Activated CD4-positive, alpha-beta memory T cell treated with anti-CD3 and anti-CD28 coated beads for 36 hours (primary cell): ENCODE results near the gene FHDC1. TPM values are rescaled to one million over a fixed set of nuclear protein-coding genes. Genes with fewer than 3 reads are reported as not detected.

Experiments
- CTCF ChIA-PET: fragments of 350-600 bp; sonication (Branson Sonifier 250); formaldehyde crosslinking; loops from one replicate; lab custom pipeline; 2021; ENCODE audit warnings: antibody characterized with exemption, inconsistent platforms; lab: Charles Lee
- POLR2A ChIA-PET: fragments of 350-600 bp; sonication (Branson Sonifier 250); formaldehyde crosslinking; loops from one replicate; lab custom pipeline; 2021; ENCODE audit warnings: antibody characterized with exemption; lab: Charles Lee
- DNase-seq: peaks from one replicate; pipeline ENCODE4 v3.0.0-alpha.2; 2020
- H3K27ac Mint-ChIP-seq: one replicate; pipeline ENCODE4 v1.8.0; 2021; ENCODE audit warnings: mixed read lengths
- H3K27me3 Mint-ChIP-seq: one replicate; pipeline ENCODE4 v1.8.0; 2021; ENCODE audit warnings: mixed read lengths
- H3K36me3 Mint-ChIP-seq: one replicate; pipeline ENCODE4 v1.8.0; 2021; ENCODE audit warnings: mixed read lengths
- H3K4me1 Mint-ChIP-seq: one replicate; pipeline ENCODE4 v1.8.0; 2021; ENCODE audit warnings: low read depth, mixed read lengths
- H3K4me3 Mint-ChIP-seq: one replicate; pipeline ENCODE4 v1.8.0; 2021; ENCODE audit warnings: mild to moderate bottlenecking, mixed read lengths
- H3K9me3 Mint-ChIP-seq: one replicate; pipeline ENCODE4 v1.8.0; 2021; ENCODE audit warnings: mixed read lengths
- intact Hi-C: fragments of 100-400 bp; cut with micrococcal nuclease; formaldehyde crosslinking; loops from one replicate; pipeline ENCODE4 v1.15.1; 2023
- total RNA-seq, 2 experiments: library from RNA; stranded (reverse); gene quantifications; one replicate each; pipeline ENCODE4 v1.2.3, GENCODE V29; 2021

The FHDC1 gene
- total RNA-seq, 2 experiments from 2014 or later, result 0.07 TPM

GRCh38 chr4:152910521-152910920 lies 25.6 kb upstream of the FHDC1 start:
- ChIA-PET POLR2A (no interaction called here), CTCF (no interaction called here)
- Mint-ChIP-seq H3K4me1 (no peaks in the 10 kb centered on the region), H3K27me3 (no peaks in the 10 kb centered on the region), H3K4me3 (no peak overlapping the region), H3K36me3 (peaks cover 12% of the 10 kb centered on the region), H3K27ac (no peak overlapping the region), H3K9me3 (no peaks in the 10 kb centered on the region)
- intact Hi-C loops, result no loop called here
- no peak for DNase-seq

DNA sequence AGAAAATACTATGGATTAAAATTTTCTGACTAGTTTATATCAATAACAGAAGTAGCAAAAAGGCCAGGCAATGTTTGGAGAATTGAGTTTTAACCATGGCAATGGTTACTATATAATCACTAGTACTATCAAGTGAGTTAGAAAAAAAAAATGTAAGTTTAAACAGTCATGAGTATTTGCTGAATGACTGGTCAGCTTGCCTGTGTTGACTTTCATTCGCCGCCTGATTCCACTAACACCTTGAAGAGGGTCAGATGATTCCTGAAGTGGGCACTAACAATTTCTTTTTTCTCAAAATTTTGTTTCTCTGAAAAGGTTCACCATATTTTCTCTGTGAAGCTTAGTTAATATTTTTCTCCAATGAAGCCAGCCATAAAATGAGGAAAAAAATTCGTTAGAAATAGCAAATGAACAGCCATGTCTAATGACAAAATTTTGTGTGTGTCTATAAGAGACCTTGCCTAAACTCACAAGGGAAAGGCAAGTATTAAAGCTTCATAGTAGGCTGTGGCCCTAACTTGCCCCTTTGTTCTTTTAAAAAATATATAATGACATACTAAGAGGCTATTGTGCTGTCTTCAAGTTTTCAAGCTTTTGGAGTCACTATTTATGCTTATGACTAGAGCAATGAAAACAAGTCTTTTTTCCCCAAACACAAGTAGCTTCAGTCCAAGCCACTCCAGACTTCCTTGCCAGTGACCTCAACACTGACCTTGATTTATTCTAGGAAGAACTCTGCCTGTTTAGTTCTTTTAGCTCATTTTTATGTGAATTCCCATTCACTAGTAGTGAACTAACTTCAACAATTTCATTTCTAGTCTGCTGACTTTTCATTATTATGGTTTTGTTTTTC lies 18.4 kb upstream of the FHDC1 start:
- H3K27ac Mint-ChIP-seq, result no peak overlapping the region
- H3K4me3 Mint-ChIP-seq, result no peak overlapping the region
- H3K4me1 Mint-ChIP-seq, result no peaks in the 10 kb centered on the region
- no peaks in the 10 kb centered on the region for H3K27me3 Mint-ChIP-seq
- H3K36me3 Mint-ChIP-seq, result peaks cover 24% of the 10 kb centered on the region
- H3K9me3 Mint-ChIP-seq, result peaks cover 17% of the 10 kb centered on the region
- DNase-seq, result no peak
- ChIA-PET CTCF (no interaction called here), POLR2A (no interaction called here)
- intact Hi-C loops, result no loop called here

DNA sequence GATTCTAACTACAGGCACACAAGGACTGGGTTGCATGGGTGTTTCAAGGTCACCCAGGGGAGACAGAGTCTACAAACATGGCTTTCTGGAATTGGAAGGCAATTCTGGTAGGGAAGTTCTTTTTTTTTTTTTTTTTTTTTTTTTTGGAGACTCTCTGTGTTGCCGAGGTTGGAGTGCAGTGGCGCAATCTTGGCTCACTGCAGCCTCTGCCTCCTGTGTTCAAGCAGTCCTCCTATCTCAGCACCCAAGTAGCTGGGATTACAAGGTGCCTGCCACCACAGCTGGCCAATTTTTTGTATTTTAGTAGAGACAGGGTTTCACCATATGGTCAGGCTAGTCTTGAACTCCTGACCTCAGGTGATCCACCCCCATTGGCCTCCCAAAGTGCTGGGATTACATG lies 16.3 kb upstream of the FHDC1 start:
- no peak for DNase-seq
- no peak overlapping the region for H3K4me3 Mint-ChIP-seq
- no peaks in the 10 kb centered on the region for H3K4me1 Mint-ChIP-seq
- no peak overlapping the region for H3K27ac Mint-ChIP-seq
- peaks cover 17% of the 10 kb centered on the region for H3K9me3 Mint-ChIP-seq
- intact Hi-C loops, result no loop called here
- H3K27me3 Mint-ChIP-seq, result no peaks in the 10 kb centered on the region
- peaks cover 24% of the 10 kb centered on the region for H3K36me3 Mint-ChIP-seq
- POLR2A ChIA-PET, result no interaction called here
- CTCF ChIA-PET, result interaction anchor here (0.6 kb wide), 1 partner anchor 18 kb away, joined by 4 read pairs; no protein-coding TSS in a partner anchor

- DNase-seq, result no peak
- H3K4me1 Mint-ChIP-seq, result no peaks in the 10 kb centered on the region
- H3K4me3 Mint-ChIP-seq, result no peak overlapping the region
- peaks cover 17% of the 10 kb centered on the region for H3K9me3 Mint-ChIP-seq
- intact Hi-C loops, result no loop called here
- POLR2A ChIA-PET, result no interaction called here
- no peaks in the 10 kb centered on the region for H3K27me3 Mint-ChIP-seq
- no peak overlapping the region for H3K27ac Mint-ChIP-seq
- CTCF ChIA-PET, result no interaction called here
- H3K36me3 Mint-ChIP-seq, result peaks cover 24% of the 10 kb centered on the region
Measured at GRCh38 chr4:152920768-152921167, 15.4 kb upstream of the FHDC1 start.

DNA sequence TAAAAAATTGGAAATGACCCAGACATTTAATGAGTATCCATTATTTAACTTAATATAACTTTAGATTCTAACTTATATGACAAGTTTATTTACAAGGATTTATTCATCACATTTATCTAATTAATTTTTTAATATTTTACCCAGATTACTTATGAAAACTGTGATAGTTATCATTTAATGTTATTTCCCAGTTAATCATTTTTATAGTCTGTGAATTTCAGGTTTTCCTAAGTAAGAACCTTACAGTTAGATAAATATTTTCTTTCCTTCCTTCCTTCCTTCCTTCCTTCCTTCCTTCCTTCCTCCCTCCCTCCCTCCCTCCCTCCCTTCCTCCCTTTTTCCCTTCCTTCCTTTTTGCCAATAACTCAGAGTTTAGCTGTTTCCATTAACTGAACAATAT lies 14.8 kb upstream of the FHDC1 start:
- Mint-ChIP-seq H3K27ac (no peak overlapping the region), H3K36me3 (peaks cover 24% of the 10 kb centered on the region), H3K4me3 (no peak overlapping the region), H3K4me1 (no peaks in the 10 kb centered on the region), H3K9me3 (peaks cover 17% of the 10 kb centered on the region), H3K27me3 (no peaks in the 10 kb centered on the region)
- intact Hi-C loops, result no loop called here
- no peak for DNase-seq
- ChIA-PET POLR2A (no interaction called here), CTCF (no interaction called here)

- Mint-ChIP-seq H3K4me1 (no peaks in the 10 kb centered on the region), H3K36me3 (peaks cover 5% of the 10 kb centered on the region), H3K4me3 (no peak overlapping the region), H3K9me3 (peaks cover 4% of the 10 kb centered on the region), H3K27me3 (no peaks in the 10 kb centered on the region), H3K27ac (no peak overlapping the region)
- no peak for DNase-seq
- POLR2A ChIA-PET, result interaction anchor here (1.2 kb wide), 1 partner anchor 12 kb away, joined by 3 read pairs; no protein-coding TSS in a partner anchor
- CTCF ChIA-PET, result no interaction called here
- intact Hi-C loops, result no loop called here
Measured at GRCh38 chr4:152925851-152926250, 10.3 kb upstream of the FHDC1 start.

GRCh38 chr4:152926959-152927358 lies 9.2 kb upstream of the FHDC1 start:
- Mint-ChIP-seq H3K36me3 (no peaks in the 10 kb centered on the region), H3K27ac (no peak overlapping the region), H3K9me3 (no peaks in the 10 kb centered on the region), H3K4me3 (no peak overlapping the region), H3K27me3 (no peaks in the 10 kb centered on the region), H3K4me1 (no peaks in the 10 kb centered on the region)
- no peak for DNase-seq
- POLR2A ChIA-PET, result no interaction called here
- CTCF ChIA-PET, result no interaction called here
- intact Hi-C loops, result no loop called here

DNA sequence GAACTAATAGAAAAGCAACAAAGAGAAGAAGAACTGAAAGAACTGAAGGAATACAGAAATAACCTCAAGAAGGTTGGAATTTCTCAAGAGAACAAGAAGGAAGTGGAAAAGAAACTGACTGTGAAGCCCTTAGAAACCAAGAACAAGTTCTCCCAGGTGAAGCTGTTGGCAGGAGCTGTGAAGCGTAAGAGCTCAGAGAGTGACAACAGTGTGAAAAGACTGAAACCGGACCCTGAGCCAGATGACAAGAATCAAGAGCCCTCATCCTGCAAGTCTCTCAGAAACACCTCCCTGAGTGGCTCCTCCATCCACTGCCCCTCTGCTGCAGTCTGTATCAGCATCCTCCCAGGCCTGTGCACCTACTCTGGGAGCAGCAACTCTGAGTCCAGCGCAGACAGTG lies 8.4 kb upstream of the FHDC1 start:
- H3K4me1 Mint-ChIP-seq, result no peaks in the 10 kb centered on the region
- CTCF ChIA-PET, result no interaction called here
- no peak overlapping the region for H3K4me3 Mint-ChIP-seq
- intact Hi-C loops, result no loop called here
- H3K27me3 Mint-ChIP-seq, result peaks cover 2% of the 10 kb centered on the region
- H3K36me3 Mint-ChIP-seq, result no peaks in the 10 kb centered on the region
- H3K27ac Mint-ChIP-seq, result no peak overlapping the region
- no peak for DNase-seq
- H3K9me3 Mint-ChIP-seq, result no peaks in the 10 kb centered on the region
- POLR2A ChIA-PET, result no interaction called here

DNA sequence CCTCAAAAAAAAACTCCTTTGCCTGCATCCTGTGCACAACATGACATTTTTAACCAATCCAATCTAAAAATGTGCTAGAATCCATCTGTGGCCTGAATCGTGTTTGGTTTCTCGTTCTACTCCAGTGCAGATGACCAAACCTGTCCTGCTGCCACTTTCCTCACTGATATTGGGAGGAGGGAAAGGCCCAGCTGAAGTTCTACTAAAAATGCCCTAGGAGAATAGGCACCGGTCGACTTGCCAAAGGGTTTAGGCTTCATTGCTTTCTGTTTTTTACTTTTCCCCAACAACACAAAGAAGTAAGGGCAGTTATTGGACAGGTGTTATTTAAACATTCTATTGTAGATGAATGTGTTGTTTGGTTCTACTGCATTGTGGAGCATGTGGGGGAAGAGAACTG lies 7.8 kb upstream of the FHDC1 start:
- H3K9me3 Mint-ChIP-seq, result no peaks in the 10 kb centered on the region
- POLR2A ChIA-PET, result no interaction called here
- CTCF ChIA-PET, result no interaction called here
- DNase-seq, result no peak
- H3K27ac Mint-ChIP-seq, result no peak overlapping the region
- intact Hi-C loops, result no loop called here
- H3K4me1 Mint-ChIP-seq, result no peaks in the 10 kb centered on the region
- H3K4me3 Mint-ChIP-seq, result no peak overlapping the region
- H3K36me3 Mint-ChIP-seq, result no peaks in the 10 kb centered on the region
- H3K27me3 Mint-ChIP-seq, result peaks cover 7% of the 10 kb centered on the region

DNA sequence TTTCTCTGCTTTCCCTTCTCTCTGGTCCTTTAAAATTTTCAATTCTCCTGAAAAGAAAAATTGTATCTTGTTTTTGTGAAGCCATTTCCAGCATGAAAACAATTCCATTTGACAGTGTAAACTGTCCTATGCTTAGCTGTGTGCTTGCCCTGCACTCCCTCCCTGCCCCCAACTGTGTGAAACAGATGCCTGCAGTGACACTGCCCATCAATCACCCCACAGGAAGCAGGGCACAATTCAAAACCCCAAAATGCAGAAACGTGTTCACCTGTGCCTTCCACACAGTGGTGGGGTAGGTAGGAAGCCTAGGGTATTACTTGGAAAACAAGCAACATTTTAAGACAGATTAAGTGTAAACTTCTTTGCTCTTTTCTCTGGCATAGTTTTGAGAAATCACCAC lies 6.2 kb upstream of the FHDC1 start:
- ChIA-PET CTCF (no interaction called here), POLR2A (no interaction called here)
- peaks cover 20% of the 10 kb centered on the region for H3K27me3 Mint-ChIP-seq

DNA sequence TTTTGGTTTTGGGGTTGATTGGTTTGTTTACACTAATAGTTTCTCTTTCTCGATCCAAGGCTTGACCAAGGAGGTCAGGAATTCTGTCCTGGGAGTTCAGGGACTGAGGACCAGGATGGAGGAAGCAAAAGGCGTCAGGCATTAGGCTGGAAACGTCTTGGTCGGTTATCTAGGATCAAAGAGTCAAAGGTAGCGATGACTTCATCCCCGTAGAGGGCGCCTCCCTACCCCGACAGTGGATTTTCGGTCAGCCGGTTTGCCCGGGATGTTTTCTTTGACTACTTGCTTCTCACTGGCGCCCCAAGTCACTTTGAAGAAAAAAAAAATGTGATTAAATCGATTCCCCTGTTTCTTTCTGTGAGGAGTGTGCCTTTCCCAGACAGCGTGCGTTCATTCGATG lies 980 bp upstream of the FHDC1 start:
- intact Hi-C loops, result loop anchor here (1.0 to 5.0 kb wide), 2 partner anchors 150 to 192 kb away; no protein-coding TSS in a partner anchor
- peaks cover 48% of the 10 kb centered on the region for H3K27me3 Mint-ChIP-seq
- CTCF ChIA-PET, result interaction anchor here (1.1 to 2.0 kb wide), 2 partner anchors 12 to 192 kb away, joined by 3 to 7 read pairs; no protein-coding TSS in a partner anchor

More for the DNA sequence above, 6.2 kb upstream of the FHDC1 start:
- Mint-ChIP-seq H3K4me1 (no peaks in the 10 kb centered on the region), H3K9me3 (no peaks in the 10 kb centered on the region), H3K27ac (no peak overlapping the region), H3K4me3 (no peak overlapping the region), H3K36me3 (no peaks in the 10 kb centered on the region)
- no peak for DNase-seq
- intact Hi-C loops, result no loop called here

DNA sequence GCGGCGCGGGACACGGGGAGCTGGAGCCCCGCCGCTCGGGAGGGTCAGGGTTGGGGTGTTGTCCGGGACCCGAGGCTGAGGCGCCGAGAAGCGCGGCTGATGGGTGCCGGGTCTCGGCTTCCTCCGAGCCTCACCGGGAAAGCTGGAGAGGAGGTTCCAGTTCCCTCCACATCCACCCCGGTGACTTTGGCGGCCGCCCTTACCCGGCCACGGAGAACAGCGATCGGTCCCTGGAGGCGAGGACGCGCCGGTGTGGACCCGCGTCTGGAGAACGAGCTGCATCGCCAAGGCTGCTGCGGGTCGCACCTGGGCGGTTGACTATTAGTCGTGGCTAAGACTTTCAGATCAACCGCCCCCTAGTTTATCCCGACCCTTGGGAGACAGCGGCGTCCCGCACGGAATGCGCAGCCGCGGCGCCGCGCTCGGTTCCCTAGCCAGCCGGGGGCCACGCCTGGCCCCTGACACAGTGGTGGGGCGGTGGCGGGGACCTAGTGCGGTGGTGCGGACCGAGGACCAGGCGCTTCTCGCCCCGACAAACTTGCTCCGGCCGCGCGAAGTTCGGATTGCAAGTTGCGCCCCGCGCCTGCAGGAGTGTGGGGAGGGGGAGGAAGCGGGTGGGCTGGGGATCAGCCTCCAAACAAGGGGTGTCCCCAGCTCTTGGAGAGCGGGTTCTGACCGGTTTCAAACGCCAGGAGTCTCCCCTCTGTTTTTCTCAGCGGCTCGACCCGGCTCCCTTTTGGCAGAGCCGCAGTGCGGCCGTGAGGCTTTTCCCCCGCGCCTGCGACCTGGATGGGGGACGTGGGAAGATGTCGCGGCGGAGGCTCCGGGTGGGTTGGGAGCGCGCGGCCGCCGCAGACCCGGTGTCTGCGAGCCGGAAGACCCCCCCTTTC lies 568 bp downstream of the FHDC1 start:
- intact Hi-C loops, result loop anchor here (5.0 kb wide), 1 partner anchor 191 kb away; no protein-coding TSS in a partner anchor
- peak; percentile 23 for DNase-seq
- POLR2A ChIA-PET, result no interaction called here

More for the DNA sequence above, 980 bp upstream of the FHDC1 start:
- Mint-ChIP-seq H3K4me3 (peak overlapping the region; percentile 60), H3K27ac (no peak overlapping the region), H3K36me3 (no peaks in the 10 kb centered on the region), H3K4me1 (peaks cover 12% of the 10 kb centered on the region), H3K9me3 (no peaks in the 10 kb centered on the region)
- POLR2A ChIA-PET, result no interaction called here
- peak; percentile 44 for DNase-seq

More for the DNA sequence above, 568 bp downstream of the FHDC1 start:
- H3K36me3 Mint-ChIP-seq, result no peaks in the 10 kb centered on the region
- peaks cover 50% of the 10 kb centered on the region for H3K27me3 Mint-ChIP-seq
- CTCF ChIA-PET, result interaction anchor here (0.6 to 2.0 kb wide), 7 partner anchors 11 to 276 kb away, joined by 3 to 9 read pairs (median 4); partner anchors contain the start of genes ARFIP1 and TIGD4
- no peak overlapping the region for H3K27ac Mint-ChIP-seq
- H3K9me3 Mint-ChIP-seq, result no peaks in the 10 kb centered on the region
- H3K4me1 Mint-ChIP-seq, result peaks cover 12% of the 10 kb centered on the region
- peak overlapping the region; percentile 45 for H3K4me3 Mint-ChIP-seq
